22Rv1 (cell line): ENCODE results near the gene RNASE7.

ENCODE experiments used
- H3K27ac ChIP-seq: fragments of 450-650 bp; 2 replicates; pipeline ENCODE4 v1.5.1; 2017
- ZFX ChIP-seq: fragments of 450-650 bp; IDR thresholded peaks from 2 replicates; pipeline ENCODE4 v1.6.1; 2017; ENCODE audit warnings: antibody characterized with exemption, borderline replicate concordance
- TF ChIP-seq, protein P1 (sequence below): fragments of 450-650 bp; IDR thresholded peaks from 2 replicates; pipeline ENCODE4 v1.5.1; 2017; ENCODE audit warnings: mild to moderate bottlenecking

The RNASE7 gene

DNA sequence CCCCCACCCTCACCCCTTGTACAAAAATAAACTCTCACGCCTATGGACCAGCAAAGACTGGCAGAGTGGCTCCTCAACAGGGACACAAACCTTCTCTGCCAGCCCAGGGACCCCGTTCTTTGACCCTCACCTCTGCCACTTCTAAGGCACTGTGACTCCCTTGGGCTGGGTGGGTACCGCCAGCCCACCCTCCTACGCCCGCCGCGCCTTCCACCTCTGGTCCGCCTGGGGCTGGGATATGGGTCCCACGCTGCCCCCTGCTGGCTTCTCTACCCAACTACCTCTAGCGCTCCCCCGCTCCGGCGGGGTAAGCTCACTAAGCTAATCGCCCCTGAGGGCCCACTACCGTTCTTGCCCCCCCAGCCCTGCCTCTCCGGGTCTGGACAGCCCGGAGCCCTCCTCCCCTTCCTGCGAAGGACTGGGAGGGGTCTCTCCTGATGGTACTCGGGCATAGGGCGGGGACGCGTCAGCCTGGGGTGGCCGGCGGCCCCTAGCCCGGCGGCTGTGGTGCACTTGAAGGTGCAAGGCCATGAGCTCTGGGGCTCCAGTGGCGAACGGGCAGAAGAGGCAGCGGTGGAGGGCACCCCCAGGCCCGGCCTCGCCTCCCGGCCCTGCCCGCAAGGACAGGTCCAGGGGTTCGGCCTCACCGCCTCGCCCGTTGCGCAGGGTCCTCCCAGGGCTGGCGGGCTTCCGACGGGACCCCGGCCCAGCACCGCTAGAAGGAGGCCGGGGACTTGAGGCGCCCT lies 48.2 kb downstream of the RNASE7 start:
- no peak overlapping the region for H3K27ac ChIP-seq
- TF ChIP-seq, protein P1, sequence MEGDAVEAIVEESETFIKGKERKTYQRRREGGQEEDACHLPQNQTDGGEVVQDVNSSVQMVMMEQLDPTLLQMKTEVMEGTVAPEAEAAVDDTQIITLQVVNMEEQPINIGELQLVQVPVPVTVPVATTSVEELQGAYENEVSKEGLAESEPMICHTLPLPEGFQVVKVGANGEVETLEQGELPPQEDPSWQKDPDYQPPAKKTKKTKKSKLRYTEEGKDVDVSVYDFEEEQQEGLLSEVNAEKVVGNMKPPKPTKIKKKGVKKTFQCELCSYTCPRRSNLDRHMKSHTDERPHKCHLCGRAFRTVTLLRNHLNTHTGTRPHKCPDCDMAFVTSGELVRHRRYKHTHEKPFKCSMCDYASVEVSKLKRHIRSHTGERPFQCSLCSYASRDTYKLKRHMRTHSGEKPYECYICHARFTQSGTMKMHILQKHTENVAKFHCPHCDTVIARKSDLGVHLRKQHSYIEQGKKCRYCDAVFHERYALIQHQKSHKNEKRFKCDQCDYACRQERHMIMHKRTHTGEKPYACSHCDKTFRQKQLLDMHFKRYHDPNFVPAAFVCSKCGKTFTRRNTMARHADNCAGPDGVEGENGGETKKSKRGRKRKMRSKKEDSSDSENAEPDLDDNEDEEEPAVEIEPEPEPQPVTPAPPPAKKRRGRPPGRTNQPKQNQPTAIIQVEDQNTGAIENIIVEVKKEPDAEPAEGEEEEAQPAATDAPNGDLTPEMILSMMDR = peak; percentile 75
- no peak for TF ChIP-seq ZFX

GRCh38 chr14:21090940-21091663 lies 48.9 kb downstream of the RNASE7 start:
- no peak overlapping the region for H3K27ac ChIP-seq
- TF ChIP-seq, protein P1 = no peak
- no peak for TF ChIP-seq ZFX

GRCh38 chr14:21091821-21092272 lies 49.7 kb downstream of the RNASE7 start:
- TF ChIP-seq, protein P1 = no peak
- no peak for TF ChIP-seq ZFX
- H3K27ac ChIP-seq = no peak overlapping the region

- TF ChIP-seq, protein P1 = peak; percentile 100
- no peak for TF ChIP-seq ZFX
- no peak overlapping the region for H3K27ac ChIP-seq
Observed at GRCh38 chr14:21092273-21093011, 50.3 kb downstream of the RNASE7 start.

- TF ChIP-seq, protein P1 = no peak
- no peak for TF ChIP-seq ZFX
Observed at GRCh38 chr14:21093018-21093417, 50.9 kb downstream of the RNASE7 start.

More at GRCh38 chr14:21093018-21093417, 50.9 kb downstream of the RNASE7 start:
- no peak overlapping the region for H3K27ac ChIP-seq
